ENCODE measurements around the gene PPIL4.
"Not testable (repeated sequence)": the region's sequence is repeated elsewhere in the genome, so short reads cannot be mapped to it uniquely, and the experiment has no call there.

The PPIL4 gene

GRCh38 chr6:149529650-149530049, 16.2 kb downstream of the PPIL4 start:
- no peak for DNase-seq

GRCh38 chr6:149515494-149515893, 30.3 kb downstream of the PPIL4 start:
- DNase-seq: no peak

GRCh38 chr6:149513915-149514314, 31.9 kb downstream of the PPIL4 start:
- no peak for DNase-seq

DNA sequence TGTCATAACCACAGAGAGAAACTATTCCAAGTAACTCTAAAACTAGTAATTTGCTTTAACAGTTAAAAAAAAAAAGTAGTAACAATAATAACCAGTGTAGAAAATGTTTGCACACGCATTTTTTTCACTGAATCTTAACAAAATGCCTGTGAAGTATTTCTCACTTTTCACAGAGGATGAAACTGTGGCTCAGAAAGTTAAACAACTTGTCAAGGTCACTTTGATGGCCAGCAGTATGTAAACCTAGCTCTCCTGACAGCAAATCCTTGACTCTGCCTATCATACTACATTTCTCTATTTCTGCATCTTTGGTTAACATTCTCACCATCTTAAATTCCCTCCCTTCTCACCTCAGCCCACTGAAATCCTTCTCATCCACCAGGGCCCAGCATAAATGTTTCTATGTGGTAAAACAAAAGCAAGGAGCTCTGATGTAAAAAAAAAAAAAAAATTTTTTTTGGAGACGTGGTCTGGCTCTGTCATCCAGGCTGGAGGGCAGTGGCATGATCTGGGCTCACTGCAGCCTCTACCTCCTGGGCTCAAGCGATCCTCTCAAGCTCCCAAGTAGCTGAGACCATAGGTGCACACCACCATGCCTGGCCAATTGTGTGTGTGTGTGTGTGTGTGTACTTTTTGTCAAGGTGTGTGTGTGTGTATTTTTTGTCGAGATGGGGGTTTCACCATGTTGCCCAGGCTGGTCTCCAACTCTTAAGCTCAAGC, 34.9 kb downstream of the PPIL4 start:
- DNase-seq: no peak

- peak; percentile 40 for DNase-seq
Measured at GRCh38 chr6:149508485-149508884, 37.4 kb downstream of the PPIL4 start.

- DNase-seq: no peak
Measured at GRCh38 chr6:149503872-149504271, 42.0 kb downstream of the PPIL4 start.

DNA sequence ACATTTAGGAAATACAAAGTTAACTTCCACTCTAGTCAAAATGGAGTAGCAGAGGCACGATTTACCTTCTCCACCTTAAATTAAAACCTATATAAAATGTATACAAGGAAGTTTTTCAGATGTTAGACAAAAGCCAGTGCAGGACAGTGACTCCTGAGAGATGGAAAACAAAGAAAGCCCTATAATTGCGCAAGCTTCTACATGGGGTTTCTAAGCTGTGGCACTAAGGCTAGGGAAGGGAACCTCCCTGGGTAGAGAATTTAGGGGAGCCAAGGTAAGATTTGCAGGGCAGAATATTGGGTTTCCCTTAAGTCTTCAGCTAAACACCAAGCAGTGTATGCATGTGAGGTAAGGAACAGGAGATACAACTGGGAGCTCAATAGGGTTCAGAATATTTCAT, 42.6 kb downstream of the PPIL4 start:
- no peak for DNase-seq

GRCh38 chr6:149501768-149502167, 44.1 kb downstream of the PPIL4 start:
- no peak for DNase-seq

DNA sequence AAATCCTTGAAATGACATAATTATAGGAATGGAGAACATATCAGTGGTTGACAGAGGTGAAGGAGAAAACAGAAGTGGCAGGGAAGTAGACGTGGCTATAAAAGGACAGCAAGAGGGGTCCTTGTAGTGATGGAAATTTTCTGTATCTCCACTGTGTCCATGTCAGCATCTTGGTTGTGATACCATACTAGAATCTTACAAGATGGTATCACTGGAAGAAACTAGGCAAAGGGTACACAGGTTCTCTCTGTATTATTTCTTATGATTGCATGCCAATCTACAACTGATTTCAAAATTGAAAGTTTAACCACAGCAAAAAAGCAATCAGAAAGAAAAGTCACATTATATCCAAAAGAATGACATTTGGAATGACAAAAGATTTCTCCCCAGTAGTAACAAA, 44.6 kb downstream of the PPIL4 start:
- no peak for DNase-seq

- DNase-seq: no peak
Measured at GRCh38 chr6:149500096-149500495, 45.7 kb downstream of the PPIL4 start.

DNA sequence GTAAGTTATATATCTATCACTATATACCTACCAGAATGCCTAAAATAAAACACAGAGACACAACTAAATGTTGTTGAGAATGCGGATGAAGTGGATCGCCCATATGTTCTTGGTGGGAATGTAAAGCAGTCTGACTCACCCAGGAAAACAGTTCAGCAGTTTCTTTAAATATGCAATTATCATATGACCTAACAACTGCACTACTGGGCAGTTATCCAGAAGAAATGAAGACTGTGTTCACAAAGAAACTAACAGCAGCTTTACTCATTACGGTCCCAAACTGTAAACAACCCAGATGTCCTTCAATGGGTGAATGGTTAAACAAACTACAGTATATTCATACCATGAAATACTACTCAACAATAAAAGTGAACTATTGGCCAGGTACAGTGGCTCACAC, 46.8 kb downstream of the PPIL4 start:
- DNase-seq: no peak

DNA sequence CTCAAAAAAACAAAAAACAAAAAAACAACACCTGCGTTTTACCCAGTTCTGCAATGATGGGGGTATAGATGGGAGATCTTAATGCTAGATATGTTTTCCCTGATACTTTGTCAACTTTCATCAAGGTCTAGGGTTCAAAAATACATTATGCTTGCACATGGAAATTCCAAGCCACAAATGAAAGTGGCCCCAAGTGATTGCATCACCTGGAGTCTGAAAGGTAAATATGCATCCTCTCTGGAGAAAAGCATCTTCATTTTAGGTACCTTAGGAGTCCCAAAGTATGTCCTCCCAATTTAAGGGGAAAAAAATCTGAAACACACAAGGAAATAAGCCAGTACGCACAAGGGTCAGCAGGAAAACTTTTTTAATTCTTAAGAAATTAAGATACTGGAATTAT, 48.5 kb downstream of the PPIL4 start:
- DNase-seq: no peak

DNA sequence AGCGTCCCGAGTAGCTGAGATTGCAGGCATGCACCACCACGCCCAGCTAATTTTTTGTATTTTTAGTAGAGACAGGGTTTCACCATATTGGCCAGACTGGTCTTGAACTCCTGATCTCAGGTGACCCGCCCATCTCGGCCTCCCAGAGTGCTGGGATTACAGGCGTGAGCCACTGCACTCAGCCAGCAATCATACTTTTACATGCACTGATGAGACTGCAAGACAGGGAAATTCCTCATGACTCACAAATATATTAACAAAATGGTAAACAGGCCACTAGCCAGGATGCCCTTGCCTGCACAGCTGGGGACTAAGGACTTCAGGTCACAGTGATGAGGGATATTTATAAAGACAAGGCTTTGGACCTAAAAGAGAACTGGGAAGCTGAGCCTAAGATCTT, 49.2 kb downstream of the PPIL4 start:
- DNase-seq: not testable (repeated sequence)

GRCh38 chr6:149495349-149496016, 50.4 kb downstream of the PPIL4 start:
- DNase-seq: not testable (repeated sequence)

GRCh38 chr6:149494810-149495209, 51.0 kb downstream of the PPIL4 start:
- peak; percentile 59 for DNase-seq

DNA sequence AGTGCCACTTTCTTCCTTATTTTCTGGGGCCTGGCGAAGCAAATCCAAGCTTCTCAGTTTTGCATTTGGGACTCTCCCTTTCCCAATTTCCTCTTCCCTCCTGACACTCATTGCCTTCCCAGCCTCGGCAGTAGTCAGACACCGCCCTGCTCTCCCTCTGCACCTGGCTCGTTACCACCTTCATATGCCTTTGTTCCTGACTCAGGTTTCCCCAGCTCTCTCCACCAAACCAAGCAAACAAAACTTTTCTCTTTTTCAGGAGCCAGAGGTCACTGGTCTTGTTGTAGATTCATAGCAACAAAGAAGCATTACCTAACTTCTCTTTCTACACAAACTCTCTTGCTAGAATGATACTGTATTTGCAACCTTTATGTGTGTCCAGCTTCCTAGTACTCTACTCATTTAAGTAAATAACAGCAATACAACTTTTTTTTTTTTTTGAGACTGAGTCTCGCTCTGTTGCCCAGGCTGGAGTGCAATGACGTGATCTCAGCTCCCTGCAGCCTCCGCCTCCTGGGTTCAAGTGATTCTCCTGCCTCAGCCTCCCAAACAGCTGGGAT, 52.0 kb downstream of the PPIL4 start:
- no peak for DNase-seq

GRCh38 chr6:149492798-149493343, 53.0 kb downstream of the PPIL4 start:
- DNase-seq: no peak

DNA sequence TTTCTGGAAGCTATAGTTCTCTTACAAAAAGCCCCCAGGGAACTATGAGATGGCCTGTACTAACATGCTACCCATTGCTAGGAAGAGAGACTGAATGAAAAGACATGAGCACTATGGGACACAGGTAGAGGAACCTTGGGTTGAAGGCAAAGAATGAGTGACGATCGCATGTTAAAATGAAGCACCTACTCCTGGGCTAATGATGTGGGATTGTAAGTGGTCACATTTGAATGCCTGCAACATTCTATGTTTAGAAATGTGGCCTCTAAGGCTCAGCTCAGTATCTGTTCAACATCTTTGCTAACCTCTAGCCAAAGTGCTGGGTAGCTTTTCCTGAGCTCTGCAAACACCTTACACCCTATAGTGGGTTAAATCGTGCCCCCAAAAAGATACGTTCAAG, 55.9 kb downstream of the PPIL4 start:
- no peak for DNase-seq

- DNase-seq: peak; percentile 49
Measured at GRCh38 chr6:149488815-149489214, 57.0 kb downstream of the PPIL4 start.

- DNase-seq: no peak
Measured at GRCh38 chr6:149487316-149487715, 58.5 kb downstream of the PPIL4 start.

DNA sequence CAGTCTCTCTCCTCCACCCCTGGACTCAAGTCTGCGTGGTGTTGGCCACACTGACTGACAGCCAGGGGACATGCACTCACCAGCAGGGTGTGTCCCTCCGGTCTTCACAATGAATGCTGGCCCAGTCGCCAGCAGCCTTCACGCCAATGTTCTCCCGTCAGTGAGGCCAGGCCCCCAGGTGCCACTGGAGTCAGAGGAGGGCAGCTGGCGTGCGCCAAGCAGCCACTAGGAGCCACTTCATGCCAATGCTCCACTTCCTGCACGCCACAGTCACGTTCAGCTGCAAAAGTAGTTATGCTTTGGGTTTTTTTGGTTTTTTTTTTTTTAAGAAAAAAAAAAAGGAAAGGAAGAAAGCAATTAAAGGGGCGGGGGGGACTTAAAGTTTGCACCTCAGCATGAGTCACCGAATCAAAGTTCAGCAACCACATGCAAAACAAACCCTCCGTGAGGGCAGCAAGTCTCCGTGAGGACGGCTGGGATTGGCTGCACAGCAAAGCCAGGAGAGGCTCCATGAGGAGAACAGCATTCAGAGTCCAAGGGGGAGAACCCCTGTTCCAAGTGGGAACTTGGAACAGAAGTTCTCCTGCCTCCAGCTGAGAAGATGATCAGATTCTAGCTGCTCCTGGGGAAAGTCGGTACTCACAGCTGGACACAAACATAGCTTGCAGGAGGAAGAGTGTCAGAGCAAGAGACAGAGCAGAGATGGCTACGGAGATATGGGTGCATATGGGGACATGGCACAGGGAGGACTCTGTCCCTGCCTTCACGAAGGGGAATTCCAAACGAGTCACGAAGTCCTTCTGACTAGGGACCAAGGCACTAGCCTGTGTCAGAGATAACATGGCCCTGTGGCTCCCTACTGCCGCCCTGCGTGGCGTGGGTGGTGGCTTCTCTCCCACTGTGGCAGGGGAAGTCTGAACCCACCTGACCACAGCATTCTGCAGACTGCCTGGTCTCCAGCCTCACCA, 60.8 kb downstream of the PPIL4 start, which contains the start of gene ZC3H12D:
ZC3H12D (minus strand) TSS at position 282 of the 968 bp plus-strand sequence. CDS start 10,471 bp downstream, outside the sequence.
- DNase-seq: peak; percentile 85

GRCh38 chr6:149483849-149484655, 61.8 kb downstream of the PPIL4 start:
- no peak for DNase-seq

Data from activated CD4-positive, alpha-beta T cell treated with anti-CD3 and anti-CD28 coated beads for 48 hours (primary cell).